Inferior parietal cortex (tissue), 1 donor: ENCODE results near the gene ASB7.
"Not testable (repeated sequence)": the region's sequence is repeated elsewhere in the genome, so short reads cannot be mapped to it uniquely, and the experiment has no call there.

Experiments
- DNase-seq: peaks from one replicate; pipeline ENCODE4 v3.0.0-alpha.2; 2016; ENCODE audit errors: extremely low spot score

ASB7 gene, protein sequence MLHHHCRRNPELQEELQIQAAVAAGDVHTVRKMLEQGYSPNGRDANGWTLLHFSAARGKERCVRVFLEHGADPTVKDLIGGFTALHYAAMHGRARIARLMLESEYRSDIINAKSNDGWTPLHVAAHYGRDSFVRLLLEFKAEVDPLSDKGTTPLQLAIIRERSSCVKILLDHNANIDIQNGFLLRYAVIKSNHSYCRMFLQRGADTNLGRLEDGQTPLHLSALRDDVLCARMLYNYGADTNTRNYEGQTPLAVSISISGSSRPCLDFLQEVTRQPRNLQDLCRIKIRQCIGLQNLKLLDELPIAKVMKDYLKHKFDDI

DNA sequence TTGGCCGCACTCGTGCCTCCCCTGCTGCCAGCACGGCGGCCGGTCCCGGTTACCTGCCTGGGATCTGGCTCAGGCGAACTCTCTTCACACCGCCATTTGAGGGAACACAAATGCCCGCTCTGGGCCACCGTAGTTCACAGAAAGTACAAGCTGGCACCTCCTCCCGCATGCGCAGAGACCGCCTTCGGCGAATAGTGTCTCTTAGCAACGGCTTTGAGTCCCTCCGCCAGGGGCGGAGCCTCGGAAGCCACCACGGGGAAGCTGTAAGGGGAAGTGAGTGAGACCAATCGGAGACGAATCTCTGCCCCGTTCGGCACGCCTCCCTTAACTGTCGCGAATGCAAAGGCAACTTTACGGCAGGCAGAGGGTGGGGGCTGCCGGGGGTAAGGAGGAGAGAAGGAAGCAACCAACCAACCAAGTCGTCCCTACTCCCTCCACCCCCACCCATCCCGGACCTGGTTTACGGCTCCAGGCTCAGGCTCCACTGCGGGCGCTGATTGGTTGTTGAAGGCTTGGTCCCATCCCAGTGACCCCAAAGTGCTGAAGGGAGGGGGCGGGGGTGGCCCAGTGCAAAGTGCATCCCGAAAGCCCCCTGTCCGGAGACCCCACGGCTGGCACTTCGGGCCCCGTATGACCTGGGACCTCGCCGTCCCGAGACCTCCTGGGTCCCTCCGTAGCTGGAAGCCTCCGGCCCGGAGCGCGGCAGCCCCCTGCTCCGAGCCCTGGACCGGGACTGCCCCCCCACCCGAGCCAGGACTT lies at the start of gene ASB7, which contains the start of gene LINS1:
ASB7 (plus strand) TSS at position 526 of the 759 bp plus-strand sequence. CDS start 9,628 bp downstream, outside the sequence.
LINS1 (minus strand) TSS at position 121 of the 759 bp plus-strand sequence. CDS start 21,342 bp downstream, outside the sequence.
- DNase-seq, result peak; percentile 100

DNA sequence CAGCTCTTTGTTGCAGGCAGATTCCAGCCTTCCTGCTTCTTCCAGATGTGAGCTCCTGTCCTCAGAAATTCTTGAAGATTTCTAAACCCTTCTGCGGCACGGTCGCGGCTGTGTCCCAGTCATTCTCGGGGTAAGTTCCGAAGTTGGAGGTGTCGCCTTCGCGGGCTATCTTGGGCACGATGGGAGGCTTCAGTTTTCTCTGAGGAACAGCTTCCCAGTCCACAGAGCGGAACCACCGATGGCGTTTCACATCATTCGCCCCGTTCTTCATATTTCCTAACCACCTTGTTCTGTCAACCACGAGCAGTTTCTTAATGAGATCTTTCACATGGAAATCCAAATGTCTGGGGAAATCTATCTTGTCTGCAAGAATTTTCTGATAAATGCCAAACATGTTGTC lies 48.9 kb upstream of the ASB7 start:
- no peak for DNase-seq

DNA sequence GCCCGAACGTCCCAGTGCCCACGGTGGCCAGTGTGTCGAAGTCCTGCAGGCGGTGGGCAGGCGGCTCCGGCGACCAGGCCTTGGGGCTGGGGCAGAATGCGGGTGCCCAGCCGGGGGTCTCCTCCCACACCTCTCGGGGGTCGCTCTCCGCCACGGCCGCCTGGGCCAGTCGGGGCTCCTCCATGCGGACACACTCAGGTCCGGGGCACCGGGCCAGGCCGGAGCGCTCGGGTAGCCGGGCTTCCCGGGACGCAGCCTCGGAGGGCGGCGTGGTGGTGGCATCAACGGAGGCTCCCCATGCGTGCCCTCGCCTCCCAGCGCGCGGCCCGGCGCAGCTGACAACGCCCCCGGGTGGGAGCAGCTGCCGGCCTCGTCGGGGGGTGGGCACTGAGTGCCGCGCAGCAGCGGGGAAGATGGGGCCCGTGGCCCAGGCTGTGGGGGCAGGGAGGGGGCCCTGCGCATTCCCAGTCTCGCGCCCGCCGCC lies 43.6 kb upstream of the ASB7 start:
- DNase-seq, result no peak

DNA sequence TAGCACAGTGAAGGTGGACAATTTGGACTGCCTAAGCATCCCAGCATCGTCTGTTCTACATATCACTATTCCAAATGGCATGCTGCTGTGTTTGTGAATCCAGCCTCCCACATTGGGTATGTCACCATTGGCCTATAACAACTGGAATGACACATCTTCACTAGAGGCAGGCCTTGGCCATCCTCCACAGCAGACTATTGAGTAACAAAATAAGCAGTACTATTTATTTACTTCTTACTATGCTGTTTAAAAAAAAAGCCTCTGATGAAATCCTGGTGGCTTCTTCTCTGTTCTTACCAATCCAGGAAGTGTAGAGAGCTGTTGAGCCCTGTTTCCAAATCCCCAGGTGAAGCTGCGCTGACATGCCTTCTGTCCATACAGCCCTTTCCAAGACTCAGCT lies 43.1 kb upstream of the ASB7 start:
- no peak for DNase-seq

DNA sequence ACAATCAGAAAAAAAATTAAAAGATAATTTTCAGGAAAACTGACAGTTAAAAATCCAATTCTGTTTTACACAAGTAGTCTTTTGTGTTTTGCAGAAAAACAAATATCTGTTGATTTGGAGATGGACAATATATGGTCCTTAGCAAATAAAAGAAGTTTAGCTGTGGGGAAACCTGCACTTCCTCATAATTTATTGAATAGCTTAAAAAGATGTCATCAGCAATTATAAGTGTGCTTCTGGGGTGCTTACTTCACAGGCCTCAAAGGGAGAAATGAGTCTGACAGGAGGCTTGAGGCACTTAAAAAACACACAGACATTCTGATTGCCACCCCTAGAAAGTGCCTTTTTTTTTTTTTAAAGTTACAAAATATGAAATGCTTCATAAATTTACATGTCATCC lies 42.1 kb upstream of the ASB7 start:
- no peak for DNase-seq

DNA sequence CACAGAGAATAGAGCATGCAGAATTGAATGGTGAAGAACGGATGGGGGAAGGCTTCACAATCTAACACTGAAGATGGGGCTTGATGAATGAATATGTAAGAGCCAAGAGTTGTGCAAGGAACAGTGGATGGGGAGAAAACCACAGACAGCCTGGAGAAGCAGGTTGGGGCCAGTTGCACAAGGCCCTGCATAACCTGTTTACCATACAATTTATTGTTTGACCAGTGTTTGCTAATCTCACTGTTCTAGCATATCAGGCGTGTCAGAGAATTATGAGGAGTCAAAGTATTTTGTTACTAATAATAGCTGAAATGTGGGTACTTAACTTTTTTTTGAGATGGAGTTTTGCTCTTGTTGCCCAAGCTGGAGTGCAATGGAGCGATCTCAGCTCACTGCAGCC lies 36.8 kb upstream of the ASB7 start:
- no peak for DNase-seq

DNA sequence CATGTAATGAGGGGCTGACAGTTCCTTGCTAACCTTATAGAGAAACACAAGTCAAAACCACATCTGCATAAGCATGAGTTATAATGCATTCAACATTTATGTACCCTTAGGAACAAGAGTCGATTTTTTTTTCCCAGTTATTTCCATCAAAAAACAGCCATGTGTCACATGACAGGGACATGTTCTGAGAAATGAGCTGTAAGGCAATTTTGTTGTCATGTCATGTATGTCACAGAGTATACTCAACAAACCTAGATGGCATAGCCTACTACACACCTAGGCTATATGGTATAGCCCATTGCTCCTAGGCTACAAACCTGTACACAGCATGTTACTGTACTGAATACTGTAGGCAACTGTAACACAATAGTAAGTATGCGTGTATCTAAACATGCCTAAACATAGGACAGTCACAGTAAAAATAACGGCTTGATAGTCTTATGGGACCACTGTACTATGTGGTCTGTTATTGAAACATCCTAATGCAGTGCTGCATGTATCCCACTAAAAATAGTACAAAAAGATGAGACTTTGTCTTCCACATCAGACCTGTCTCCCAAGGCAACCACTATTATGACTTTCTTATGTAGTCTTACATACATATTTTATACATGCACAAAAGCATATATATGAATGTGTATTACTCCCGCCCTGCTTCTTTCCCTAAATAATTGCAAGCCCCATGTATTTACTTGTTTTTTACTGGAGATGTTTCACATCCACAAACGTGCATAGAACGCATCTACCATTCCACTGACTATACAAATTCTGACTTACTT lies 35.4 kb upstream of the ASB7 start:
- no peak for DNase-seq

DNA sequence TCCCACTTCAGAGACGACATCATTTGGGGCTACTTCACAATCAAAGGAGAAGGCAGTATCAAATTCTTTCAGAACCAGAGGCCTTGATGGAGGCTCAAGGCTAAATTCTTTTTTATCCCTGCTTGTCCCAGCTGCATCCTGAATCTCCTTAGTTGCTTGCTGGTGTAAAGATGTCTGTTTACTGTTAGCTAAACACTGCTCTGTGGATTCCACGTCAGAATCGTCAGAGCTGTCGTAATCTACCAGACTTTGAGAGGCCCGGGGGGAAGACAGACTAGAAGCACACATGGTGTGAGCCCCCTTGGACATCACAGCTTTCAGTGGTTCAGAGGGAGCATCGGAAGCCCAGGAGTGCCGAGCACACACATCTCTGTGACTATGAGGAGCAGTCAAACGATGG lies 33.0 kb upstream of the ASB7 start:
- no peak for DNase-seq

DNA sequence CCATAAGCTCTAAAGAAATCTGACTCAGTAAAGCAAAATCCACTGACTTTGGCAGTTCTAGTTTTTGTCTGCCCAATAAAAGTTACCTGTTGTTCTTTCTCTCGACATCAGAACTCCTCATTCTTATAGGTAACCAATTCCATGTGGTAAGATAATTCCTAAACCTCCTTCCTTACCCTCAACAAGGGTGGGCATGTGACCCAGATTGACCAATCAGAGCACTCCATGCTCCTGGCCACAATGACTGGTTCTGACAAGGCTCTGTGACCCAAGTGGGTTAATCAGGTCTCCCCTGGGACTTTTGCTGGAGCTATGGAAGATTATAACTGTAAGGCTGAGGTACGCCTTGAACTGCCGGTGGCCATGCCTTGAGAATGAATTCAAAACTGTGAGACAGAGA lies 32.1 kb upstream of the ASB7 start:
- no peak for DNase-seq

DNA sequence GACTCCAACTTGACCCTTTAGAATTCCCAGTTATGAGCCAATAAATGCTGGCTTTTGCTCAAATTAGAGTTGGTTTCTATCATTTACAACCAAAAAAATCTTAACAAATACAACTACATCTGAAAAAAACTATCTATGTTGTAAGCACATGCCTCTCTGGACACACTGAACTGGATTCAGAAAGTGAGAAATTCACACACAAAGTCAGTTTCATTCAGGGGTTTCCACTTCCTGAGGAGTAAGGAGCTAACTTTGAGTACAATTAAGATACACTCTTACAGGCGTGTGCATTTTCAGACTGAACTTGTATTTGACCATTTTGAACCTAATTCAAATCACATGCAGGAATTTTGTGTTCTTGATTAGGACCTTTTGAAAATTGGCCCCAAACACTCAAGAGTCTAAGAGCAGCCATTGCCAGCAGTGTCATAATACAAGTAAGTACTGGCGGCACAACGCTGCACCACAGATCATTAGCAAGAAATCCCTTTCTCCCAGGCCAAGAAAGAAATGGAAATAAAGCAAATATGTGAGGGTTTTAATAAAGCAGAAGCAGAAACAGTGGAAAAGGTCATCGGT lies 31.6 kb upstream of the ASB7 start:
- DNase-seq, result no peak

DNA sequence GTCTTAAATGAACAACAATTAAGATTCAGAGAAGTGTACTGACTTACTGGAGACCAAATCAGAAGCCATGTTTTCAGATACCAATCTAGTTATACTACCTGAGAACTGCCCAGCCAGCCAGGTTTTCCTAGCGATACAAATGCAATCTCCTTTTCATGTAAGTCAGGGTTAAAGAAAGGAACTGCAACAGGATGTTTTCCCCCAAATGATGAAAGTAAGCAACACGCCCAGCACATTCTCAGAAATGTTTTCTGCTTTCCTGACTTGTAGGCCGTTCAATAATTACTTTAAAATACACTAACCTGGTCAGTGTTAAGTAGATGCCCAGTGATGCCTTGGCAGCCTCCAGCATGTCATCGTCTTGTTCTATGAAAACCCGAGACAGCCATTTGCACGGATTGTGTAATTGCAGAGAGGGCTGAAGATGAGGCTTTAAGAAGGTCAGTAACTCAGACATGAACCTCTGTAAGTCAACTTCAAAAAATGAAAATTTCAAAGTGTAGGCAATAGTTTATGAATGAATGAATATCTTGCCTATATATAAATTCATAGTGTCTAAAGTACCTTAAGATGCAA lies 30.7 kb upstream of the ASB7 start:
- no peak for DNase-seq

DNA sequence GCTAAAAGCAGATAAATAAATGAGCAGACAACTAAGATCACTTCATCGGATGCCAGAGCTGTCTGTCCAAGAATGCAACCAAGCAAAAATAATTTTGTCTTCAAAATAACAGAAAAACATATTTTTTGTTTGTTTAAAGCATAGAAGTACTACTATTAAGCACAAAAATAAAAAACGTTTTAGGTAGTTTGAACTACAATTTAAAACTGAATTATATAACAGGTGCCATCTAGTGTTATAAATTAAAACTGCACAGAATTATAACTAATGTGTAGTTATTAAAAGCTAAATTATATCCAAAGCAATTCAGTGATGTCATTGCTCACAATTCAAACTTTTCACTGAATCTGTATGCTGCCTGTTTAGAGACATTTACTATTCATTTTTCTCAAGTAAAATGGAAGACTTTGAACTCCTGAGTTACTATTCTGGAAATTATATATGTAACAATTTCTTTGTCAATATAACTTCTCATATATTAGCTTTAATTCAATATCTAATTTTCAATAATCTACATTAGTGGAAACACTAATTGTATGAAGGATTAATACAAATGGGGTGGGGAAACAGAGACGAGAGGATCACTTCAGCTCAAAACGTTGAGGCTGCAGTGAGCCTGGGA lies 29.9 kb upstream of the ASB7 start:
- DNase-seq, result peak; percentile 55

DNA sequence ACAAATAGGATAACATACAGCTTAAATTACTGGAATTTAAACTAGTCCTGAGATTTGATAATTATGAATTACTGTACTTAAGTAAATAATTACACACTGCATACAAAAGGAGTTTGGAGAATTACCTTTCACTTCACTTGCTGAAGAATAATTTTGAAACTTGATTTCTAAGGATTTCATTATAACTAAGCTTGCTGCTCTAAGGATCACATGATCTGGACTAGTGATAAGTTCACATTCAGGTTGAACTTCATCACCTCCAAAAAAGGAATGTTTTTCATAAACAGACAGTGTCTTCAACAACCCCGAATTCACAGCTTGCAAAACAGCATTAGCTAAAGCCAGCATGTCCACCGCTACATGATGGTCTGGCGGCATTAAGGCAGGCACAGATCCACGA lies 28.9 kb upstream of the ASB7 start:
- no peak for DNase-seq

DNA sequence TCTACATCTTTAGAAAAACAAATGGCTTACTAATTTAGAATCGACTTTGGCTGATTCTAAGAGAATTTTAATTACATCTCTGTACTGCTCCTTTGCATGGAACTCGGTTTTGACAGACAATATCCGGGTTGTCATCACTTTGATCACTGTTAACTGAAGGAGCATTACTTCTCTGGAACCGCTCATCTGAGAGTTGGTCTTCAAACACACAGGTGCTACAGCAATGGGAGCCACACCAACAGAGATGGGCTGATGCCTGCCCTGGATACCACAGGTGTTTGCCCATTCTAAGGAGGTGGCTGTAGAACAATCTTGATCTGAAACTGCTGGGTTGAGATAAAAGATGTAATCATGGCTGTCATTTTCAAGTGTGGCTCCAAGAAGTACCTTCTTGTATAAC lies 22.0 kb upstream of the ASB7 start:
- no peak for DNase-seq

DNA sequence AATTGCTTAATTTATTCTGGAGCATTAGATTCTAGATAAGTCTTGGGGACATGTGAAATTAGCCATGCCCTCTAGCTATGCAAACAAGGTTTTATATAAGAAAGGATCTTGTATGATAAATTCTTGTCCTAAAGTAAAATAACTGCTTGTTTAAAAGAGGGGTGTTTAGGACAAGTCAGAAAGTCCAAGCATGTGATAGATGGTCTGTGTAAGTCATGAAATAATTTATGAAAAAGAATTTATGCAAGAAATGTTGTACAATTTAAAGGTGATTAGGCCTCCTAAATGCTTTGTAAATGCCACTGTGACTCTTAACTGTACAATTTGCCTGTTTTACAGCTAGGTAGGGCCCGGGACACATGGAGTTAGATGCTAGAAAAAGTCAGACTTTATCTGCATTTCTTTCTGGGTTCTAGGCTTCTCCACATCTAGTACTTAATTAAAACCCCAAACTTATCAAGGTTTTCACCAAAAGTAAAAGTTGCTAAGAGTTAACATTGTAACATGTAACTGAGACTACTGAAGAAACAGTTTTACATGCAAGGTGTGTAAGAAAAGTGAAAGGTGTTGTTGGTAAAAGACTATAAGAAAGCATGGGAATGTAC lies 13.6 kb upstream of the ASB7 start:
- no peak for DNase-seq

DNA sequence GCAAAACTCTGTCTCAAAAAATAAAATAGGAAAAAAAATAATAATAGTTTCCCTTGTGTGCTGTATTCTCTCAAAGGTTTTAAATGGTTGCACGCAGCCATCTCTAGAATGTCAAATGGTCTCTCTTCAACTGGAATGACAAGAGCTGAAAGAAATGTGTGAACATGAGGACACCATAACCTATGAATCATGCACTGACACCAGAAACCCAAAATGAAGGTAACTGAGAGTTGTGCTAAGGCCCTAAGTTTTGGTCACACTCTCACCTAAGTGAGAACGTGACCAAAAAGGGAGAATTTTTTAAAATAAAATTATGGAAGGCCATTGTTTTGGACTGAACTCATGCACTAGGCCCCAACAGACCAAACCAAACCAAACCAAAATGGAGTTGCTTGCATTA lies 11.2 kb upstream of the ASB7 start:
- DNase-seq, result not testable (repeated sequence)

DNA sequence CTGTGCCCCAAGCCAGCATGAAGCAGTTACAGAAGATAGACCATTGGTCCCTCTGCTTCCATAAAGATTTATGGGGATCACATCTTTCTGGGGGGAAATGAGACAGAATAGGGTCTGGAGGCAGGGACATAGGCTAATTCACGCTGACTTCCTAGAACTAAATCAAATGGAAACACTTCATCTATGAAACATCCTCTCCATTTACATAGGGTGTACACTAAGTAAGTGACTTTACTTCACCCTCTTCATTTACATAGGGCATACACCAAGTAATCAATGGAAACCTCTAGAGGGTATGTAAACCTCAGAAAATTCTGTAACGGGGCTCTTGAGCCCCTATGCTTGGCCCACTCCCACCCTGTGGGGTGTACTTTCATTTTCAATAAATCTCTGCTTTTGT lies 10.6 kb upstream of the ASB7 start:
- no peak for DNase-seq

DNA sequence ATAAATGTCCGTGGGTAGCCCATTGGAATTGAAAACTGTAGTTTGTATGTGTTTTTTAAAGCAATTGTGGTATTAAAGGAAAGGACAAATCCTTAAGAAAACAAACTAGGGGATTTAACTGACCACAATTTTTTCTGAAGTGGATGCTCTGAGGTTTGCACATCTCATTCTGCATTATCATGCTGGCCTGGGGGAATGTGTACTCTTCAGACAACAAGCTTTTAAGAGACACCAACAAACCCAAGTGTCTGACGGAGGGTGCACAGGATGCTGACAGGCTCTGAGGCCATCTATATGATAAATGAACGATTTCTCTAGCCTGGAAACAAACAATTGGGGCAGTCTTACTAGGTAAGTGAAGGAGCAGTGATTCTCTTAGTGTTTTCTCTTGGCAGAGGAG lies 9.5 kb upstream of the ASB7 start:
- DNase-seq, result no peak

DNA sequence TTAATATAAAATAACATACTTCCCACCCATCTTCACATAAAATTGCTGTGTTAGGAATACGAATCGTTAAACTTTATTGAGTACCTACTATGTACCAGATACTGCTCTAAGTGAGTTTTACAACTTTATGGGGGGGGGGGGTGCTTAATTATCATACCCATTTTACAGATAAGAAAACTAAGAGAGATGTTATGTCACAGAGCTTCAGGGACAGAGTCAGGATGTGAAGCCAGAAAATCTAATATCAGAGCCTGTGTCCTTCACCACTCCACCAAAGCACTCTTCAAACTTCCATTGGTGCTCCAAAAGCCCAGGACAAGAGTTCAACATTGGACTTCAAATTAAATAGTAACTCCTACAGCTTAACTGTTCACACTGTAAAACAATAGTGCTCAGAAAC lies 9.0 kb upstream of the ASB7 start:
- no peak for DNase-seq

DNA sequence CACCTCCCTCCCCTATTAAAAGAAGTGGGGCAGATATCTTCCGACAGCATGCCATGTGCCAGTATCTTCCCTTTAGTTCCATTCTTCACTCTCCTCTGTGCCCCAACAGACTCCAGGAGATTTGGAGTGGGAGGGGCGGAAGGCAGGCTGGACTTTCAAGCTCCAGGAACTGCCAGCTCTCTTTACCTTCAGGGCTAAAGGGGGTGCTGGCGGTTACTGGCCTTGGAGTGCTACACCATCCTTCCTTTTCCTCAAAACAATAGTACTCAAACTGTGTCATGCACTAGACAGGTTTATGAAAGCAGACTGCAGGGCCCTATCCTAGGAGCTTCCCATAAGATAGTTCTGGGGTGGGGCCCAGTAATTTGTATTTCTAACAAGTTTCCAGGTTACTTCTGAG lies 6.4 kb upstream of the ASB7 start:
- no peak for DNase-seq

DNA sequence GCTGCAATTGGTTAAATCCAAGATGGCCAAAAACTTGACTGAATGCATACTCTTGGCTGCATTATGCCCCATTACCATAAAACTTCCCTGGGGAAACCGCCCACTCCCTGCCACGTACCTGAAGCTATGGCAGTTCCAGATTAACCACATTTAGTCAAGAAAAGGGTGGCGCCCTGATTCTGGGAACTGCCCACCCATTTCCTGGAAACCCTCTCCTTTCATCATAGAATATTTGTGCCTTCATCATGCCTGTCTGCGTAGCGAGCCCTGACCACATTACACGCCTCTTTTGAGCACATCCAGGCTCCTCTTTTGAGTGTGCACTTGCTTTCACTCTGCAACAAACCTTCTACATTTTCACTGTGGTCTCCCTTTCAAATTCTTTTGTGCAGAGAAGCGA lies 5.6 kb upstream of the ASB7 start:
- DNase-seq, result peak; percentile 20
